CD4-positive, alpha-beta T cell treated with Interleukin-1 beta for 1 hour (primary cell): Measurements from ENCODE around the gene TMEM222.
A peak's percentile ranks its signal among the peaks of the same experiment; 100 is the strongest.

Source experiments
- DNase-seq, 2 donors: peaks; one replicate each; pipeline ENCODE4 v3.0.0-alpha.2; 2020 to 2022

Gene TMEM222

GRCh38 chr1:27306892-27307761 is 14.8 kb upstream of the TMEM222 start:
- no peak for DNase-seq

GRCh38 chr1:27307874-27308598 is 13.9 kb upstream of the TMEM222 start:
- no peak for DNase-seq

GRCh38 chr1:27314169-27314568 is 7.8 kb upstream of the TMEM222 start:
- no peak for DNase-seq

GRCh38 chr1:27314737-27315136 is 7.2 kb upstream of the TMEM222 start:
- no peak for DNase-seq

- no peak for DNase-seq
These were observed 5.1 kb upstream of the TMEM222 start for GRCh38 chr1:27316860-27317259.

- no peak for DNase-seq
These were observed 3.8 kb upstream of the TMEM222 start for GRCh38 chr1:27318136-27318535.

GRCh38 chr1:27318596-27318995 is 3.4 kb upstream of the TMEM222 start:
- no peak for DNase-seq

GRCh38 chr1:27322569-27323240 is 742 bp downstream of the TMEM222 start:
- DNase-seq: no peak

- no peak for DNase-seq
These were observed 3.3 kb downstream of the TMEM222 start for GRCh38 chr1:27325286-27325685.

- DNase-seq: no peak
These were observed 6.0 kb downstream of the TMEM222 start for GRCh38 chr1:27327964-27328363.

- DNase-seq: no peak
These were observed 8.8 kb downstream of the TMEM222 start for GRCh38 chr1:27330786-27331185.

- no peak for DNase-seq
These were observed 9.5 kb downstream of the TMEM222 start for GRCh38 chr1:27331426-27331825.

GRCh38 chr1:27331922-27332321 is 10.0 kb downstream of the TMEM222 start:
- no peak for DNase-seq

- peak; percentile 58 to 66 for DNase-seq
These were observed 10.7 kb downstream of the TMEM222 start for GRCh38 chr1:27332536-27333281.

GRCh38 chr1:27333717-27334279 is 11.8 kb downstream of the TMEM222 start:
- no peak for DNase-seq

- no peak for DNase-seq
These were observed 13.8 kb downstream of the TMEM222 start for GRCh38 chr1:27335506-27336422.

- DNase-seq: no peak
These were observed 14.8 kb downstream of the TMEM222 start for GRCh38 chr1:27336756-27337155.

- DNase-seq: no peak
These were observed 16.8 kb downstream of the TMEM222 start for GRCh38 chr1:27338751-27339150.

- no peak for DNase-seq
These were observed 17.2 kb downstream of the TMEM222 start for GRCh38 chr1:27339213-27339612.

GRCh38 chr1:27341525-27342252 is 19.7 kb downstream of the TMEM222 start, which contains the start of gene SYTL1:
Gene SYTL1 (plus strand): TSS chr1:27342022. CDS start chr1:27345335, 3,313 bp downstream.
- DNase-seq: peak; percentile 65 to 69

- DNase-seq: peak; percentile 18 to 39
These were observed 20.4 kb downstream of the TMEM222 start for GRCh38 chr1:27342391-27342777.
